Measurements from ENCODE around the gene UFC1. TPM values are rescaled to one million over a fixed set of nuclear protein-coding genes. Genes with fewer than 3 reads are reported as not detected.

Gene UFC1
- total RNA-seq, 1 experiment from 2014 or later, result 68.2 TPM

GRCh38 chr1:161192476-161193465 lies 39.0 kb downstream of the UFC1 start:
- DNase-seq (ENCODE audit: low read depth), result peak; percentile 70

- no peak for DNase-seq (ENCODE audit: low read depth)
Measured at GRCh38 chr1:161193561-161194235, 39.9 kb downstream of the UFC1 start.

DNA sequence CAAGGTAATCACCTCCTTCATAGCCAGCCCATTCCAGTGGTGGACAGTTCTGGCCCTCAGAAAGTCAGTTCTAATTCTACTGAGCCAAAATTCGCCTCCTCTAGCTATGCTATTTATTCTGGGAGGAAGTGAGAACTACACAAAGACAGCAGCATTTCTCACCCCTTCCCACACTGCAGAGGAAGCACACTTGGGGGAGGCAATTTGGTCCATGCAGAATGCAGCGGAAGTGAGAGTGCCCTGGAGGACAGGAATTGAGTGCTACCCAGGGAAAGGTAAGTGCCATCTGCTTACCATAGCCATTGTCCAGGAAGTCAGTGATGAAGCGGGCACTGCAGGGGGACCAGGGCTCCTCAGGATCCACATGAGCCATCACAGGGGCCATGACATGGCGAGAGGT lies 41.4 kb downstream of the UFC1 start:
- DNase-seq (ENCODE audit: low read depth), result no peak

GRCh38 chr1:161196111-161196510 lies 42.3 kb downstream of the UFC1 start:
- DNase-seq (ENCODE audit: low read depth), result no peak

DNA sequence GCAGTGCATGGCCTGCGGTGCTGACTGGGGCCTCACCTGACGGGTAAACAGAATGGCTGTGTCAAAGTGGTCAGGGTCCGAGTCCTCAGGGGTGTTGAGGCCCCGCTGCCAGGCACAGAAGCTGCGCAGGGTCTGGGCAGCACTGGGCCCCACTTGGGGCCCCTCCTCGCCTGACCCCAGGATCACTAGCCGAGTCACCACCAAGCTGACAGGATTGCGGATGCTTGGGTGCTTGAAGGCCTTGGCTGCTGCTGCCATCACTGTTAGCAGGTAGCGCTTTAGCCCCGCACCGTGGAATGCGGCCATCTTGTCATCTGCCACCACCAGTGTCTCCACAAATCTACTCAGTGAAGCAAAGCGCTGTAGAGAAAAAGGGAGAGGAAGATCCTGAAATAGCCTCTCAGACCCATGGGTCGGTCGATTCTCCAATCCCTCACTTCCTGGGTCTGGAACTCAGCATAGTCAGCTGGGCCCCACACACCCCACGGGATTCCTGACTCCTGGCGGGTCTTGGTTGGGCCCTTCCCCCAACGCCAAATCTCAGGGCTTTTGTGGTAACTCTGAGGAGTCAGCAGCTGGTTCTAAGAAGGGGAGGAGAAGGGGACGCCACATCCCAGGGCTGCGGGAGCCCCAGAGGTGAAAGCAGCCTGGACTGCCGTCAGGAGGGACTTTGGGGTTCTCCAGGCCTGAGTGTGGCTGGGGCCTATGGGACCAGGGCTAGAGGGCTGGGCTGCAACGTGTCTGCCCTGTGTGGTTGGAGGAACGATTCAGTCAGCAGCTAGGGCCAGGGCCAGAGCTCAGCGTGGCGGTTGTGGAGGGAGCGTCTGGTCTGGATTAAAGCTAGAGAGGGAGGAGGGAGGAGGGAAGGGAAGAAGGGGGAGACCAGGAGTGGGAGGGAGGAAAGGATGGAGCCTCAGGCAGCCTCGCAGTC lies 43.0 kb downstream of the UFC1 start:
- DNase-seq (ENCODE audit: low read depth), result no peak

GRCh38 chr1:161197560-161198193 lies 43.9 kb downstream of the UFC1 start:
- no peak for DNase-seq (ENCODE audit: low read depth)

GRCh38 chr1:161198194-161198896 lies 44.6 kb downstream of the UFC1 start:
- DNase-seq (ENCODE audit: low read depth), result no peak

DNA sequence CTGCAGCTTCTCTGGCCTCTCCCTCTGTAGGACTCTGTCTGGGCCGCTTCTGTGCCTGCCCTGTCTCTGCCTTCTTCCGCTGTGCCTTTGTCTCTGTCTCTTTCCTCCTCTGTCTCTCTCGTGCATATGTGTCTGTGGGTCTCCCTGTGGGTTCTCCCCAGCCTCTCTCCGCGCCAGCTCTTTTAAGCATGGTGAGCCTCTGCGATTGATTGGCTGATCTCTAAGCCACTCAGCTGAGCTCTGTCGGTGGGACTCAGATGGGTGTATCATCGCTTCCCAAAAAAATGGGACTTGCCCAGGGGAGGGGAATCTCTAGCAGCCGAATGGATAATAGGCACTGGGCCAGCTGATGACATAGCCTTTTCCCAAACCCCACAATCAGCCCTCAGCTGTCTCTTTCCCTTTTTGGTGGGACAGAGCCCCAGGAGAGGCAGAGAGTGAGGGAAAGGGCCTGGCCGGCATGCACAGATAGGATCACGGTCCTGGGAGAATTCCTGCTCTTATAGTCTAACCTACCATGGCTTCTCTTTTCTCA lies 45.2 kb downstream of the UFC1 start, which contains the start of gene ADAMTS4:
Gene ADAMTS4, minus strand, starts transcription at position 158 of the 535 bp plus-strand sequence. CDS start 427 bp downstream, outside the sequence.
- no peak for DNase-seq (ENCODE audit: low read depth)

DNA sequence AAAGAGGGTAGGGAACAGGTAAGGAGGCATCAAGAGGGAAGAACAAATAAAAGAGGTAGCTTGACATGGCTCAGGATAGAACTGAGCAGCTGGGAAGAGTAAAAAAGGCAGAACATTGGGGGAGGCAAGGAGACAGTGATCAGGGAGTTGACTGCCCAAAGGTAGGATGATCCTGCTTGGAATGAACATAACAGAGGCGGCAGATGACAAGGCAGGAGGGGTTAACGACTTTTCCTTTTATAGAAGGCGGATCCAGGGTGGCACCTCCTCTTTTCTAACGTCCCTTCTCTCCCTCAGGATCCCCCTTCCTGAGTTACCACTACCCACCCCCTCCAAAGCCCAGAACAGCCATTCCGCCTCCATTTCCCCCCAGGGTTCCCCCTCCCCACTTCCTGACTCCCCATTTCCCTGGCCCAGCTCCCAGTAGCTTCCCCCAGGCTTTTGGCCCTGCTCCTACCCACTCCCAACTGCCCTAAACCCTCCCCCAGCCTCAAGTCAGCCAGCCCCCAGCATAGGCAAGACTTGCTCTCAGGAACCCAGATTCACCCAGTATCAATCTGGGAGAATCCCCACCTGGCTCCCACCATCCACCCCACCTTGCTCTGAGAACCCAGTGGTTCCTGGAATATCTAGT lies 45.8 kb downstream of the UFC1 start:
- no peak for DNase-seq (ENCODE audit: low read depth)

- DNase-seq (ENCODE audit: low read depth), result peak; percentile 34
Measured at GRCh38 chr1:161200421-161200991, 46.7 kb downstream of the UFC1 start.

- peak; percentile 84 for DNase-seq (ENCODE audit: low read depth)
Measured at GRCh38 chr1:161200992-161201835, 47.4 kb downstream of the UFC1 start.

- peak; percentile 98 for DNase-seq (ENCODE audit: low read depth)
Measured at GRCh38 chr1:161201836-161202712, 48.3 kb downstream of the UFC1 start, which contains the start of gene NDUFS2. Gene NDUFS2 (plus strand): TSS chr1:161202367. CDS start chr1:161202386, 19 bp downstream.

DNA sequence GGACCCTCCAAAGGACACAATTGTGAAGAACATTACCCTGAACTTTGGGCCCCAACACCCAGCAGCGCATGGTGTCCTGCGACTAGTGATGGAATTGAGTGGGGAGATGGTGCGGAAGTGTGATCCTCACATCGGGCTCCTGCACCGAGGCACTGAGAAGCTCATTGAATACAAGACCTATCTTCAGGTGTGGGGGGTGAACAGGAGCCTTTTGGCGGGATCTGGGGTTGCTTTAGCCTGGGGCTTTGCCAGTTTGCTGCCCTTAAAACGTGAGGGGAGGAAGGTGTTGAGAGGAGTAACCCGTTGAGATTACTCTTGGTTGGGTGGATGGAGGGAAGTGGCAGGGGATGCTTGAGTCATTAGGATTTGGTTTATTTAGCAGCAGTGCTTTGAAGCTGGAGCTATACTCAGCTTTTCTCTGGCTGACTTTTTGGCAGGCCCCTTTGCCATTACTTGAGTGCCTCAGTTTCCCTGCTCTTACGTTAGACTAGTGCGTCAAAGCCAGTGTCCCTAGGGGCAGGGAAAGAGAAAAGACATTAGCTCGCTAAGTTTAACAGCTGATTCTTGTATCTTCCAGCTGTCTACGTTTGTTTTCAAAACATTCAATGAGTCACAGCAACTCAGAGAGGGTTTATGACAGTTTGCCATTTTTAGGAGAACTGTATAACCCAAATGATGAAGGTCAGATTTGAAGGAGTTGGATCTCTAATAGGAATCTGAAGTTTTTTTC lies 52.8 kb downstream of the UFC1 start:
- DNase-seq (ENCODE audit: low read depth), result no peak

GRCh38 chr1:161207173-161207572 lies 53.4 kb downstream of the UFC1 start:
- no peak for DNase-seq (ENCODE audit: low read depth)
